ENCODE results near the gene TFCP2L1. TPM values are rescaled to one million over a fixed set of nuclear protein-coding genes. Genes with fewer than 3 reads are reported as not detected.

Gene TFCP2L1
- total and polyA plus RNA-seq, 2 donors (not counting 3 experiments of a cell fraction or from before 2014, with no cell fraction given): not detected

- TF ChIP-seq MYC (IDR thresholded peaks at IDR 0.05; ENCODE audit: low read depth, low read length): no peak
- no peak for TF ChIP-seq JUN (IDR thresholded peaks at IDR 0.05; ENCODE audit: borderline replicate concordance, insufficient read depth, insufficient read length, low read depth)
- TF ChIP-seq EZH2 (IDR thresholded peaks at IDR 0.05; ENCODE audit: borderline replicate concordance, low read depth, low read length, severe bottlenecking): no peak
- TF ChIP-seq CTCF (IDR thresholded peaks at IDR 0.05; ENCODE audit: extremely low read depth in 1 of 2, insufficient read depth in 1 of 2, low read depth in 1 of 2, low read length in 2 of 2): no peak
- TF ChIP-seq FOS (IDR thresholded peaks at IDR 0.05; ENCODE audit: borderline replicate concordance, insufficient read depth, low read length): no peak
- TF ChIP-seq POLR2A (IDR thresholded peaks at IDR 0.05; ENCODE audit: low read depth, low read length): no peak
- TF ChIP-seq, protein P1, sequence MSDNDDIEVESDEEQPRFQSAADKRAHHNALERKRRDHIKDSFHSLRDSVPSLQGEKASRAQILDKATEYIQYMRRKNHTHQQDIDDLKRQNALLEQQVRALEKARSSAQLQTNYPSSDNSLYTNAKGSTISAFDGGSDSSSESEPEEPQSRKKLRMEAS (IDR thresholded peaks at IDR 0.05; ENCODE audit: insufficient read depth, insufficient read length): no peak
- no peak for TF ChIP-seq GATA2 (IDR thresholded peaks at IDR 0.05; ENCODE audit: insufficient read depth, insufficient read length, low read depth, low read length)
- TF ChIP-seq POLR2AphosphoS5 (IDR thresholded peaks at IDR 0.05; ENCODE audit: insufficient read depth, low read depth, low read length): no peak
- no peaks in the 10 kb centered on the region for H3K4me1 ChIP-seq (ENCODE audit: control insufficient read depth, extremely low read depth, insufficient read depth, low read length)
- H3K9me1 ChIP-seq (replicated peaks; ENCODE audit: control insufficient read depth, extremely low read depth, insufficient read depth, low read length): no peaks in the 10 kb centered on the region
- no peaks in the 10 kb centered on the region for H4K20me1 ChIP-seq (replicated peaks; ENCODE audit: control insufficient read depth, extremely low read depth, insufficient read depth, low read length)
- H3K4me2 ChIP-seq (ENCODE audit: insufficient read depth, low read length): no peak overlapping the region
- intact Hi-C loops (cut with micrococcal nuclease): no loop called here
- dilution Hi-C loops (cut with MboI; ENCODE audit: extremely low pct_ligation_motif_present, low sequenced_read_pairs): no loop called here
- H3K27me3 ChIP-seq (ENCODE audit: control insufficient read depth in 2 of 2, insufficient read depth in 2 of 2, low read length in 2 of 2): no peaks in the 10 kb centered on the region
- no peak overlapping the region for H2AFZ ChIP-seq (ENCODE audit: low read depth, low read length)
- no peak for DNase-seq (ENCODE audit: low read depth, low spot score)
- no peak overlapping the region for H3K27ac ChIP-seq (ENCODE audit: insufficient read depth, low read depth, low read length)
- ChIA-PET POLR2A (no interaction called here), CTCF (interaction anchor here (1.6 kb wide), 1 partner anchor 32 kb away, joined by 3 read pairs; no protein-coding TSS in a partner anchor)
- no peaks in the 10 kb centered on the region for H3K36me3 ChIP-seq (ENCODE audit: control insufficient read depth in 2 of 2, extremely low read depth in 1 of 2, insufficient read depth in 2 of 2, low read length in 2 of 2)
- no peaks in the 10 kb centered on the region for H3K79me2 ChIP-seq (ENCODE audit: control insufficient read depth, insufficient read depth, low read length)
- no peak overlapping the region for H3K4me3 ChIP-seq (replicated peaks in 1 of 3; ENCODE audit: insufficient read depth in 1 of 3, low read depth in 1 of 3, low read length in 3 of 3)
- no peak for FAIRE-seq
- no TSS peak for BruUV-seq (replicated peaks)
- no peak overlapping the region for H3K9ac ChIP-seq (replicated peaks; ENCODE audit: extremely low read depth, insufficient read depth, low read length)
- no peaks in the 10 kb centered on the region for H3K9me3 ChIP-seq (replicated peaks; ENCODE audit: control insufficient read depth, insufficient read depth, low read length)
Observed at GRCh38 chr2:121186261-121186660, 98.7 kb downstream of the TFCP2L1 start.

Measured in endothelial cell of umbilical vein (primary cell).